ENCODE data around the gene CRABP2.

GRCh38 chr1:156707417-156708217, 2.2 kb upstream of the CRABP2 start:
- no peak for TF ChIP-seq CTCF (IDR thresholded peaks at IDR 0.05 in 8 of 11, conservative IDR thresholded peaks at IDR 0.05 in 3 of 11)
- TF ChIP-seq POLR2A (IDR thresholded peaks at IDR 0.05) = no peak
